PC-9 (cell line): ENCODE results near the gene PANX1.

Experiments
- EZH2 ChIP-seq: fragments of 200-600 bp; sonication (generic); IDR thresholded peaks from 2 replicates; pipeline ENCODE4 v1.8.0; 2017; ENCODE audit warnings: antibody characterized with exemption, low read depth
- TF ChIP-seq, protein P1 (sequence below): fragments of 200-600 bp; sonication (generic); conservative IDR thresholded peaks from 2 replicates; pipeline ENCODE4 v1.6.1; 2017; ENCODE audit warnings: mixed run types, antibody characterized with exemption, mild to moderate bottlenecking, moderate library complexity

DNA sequence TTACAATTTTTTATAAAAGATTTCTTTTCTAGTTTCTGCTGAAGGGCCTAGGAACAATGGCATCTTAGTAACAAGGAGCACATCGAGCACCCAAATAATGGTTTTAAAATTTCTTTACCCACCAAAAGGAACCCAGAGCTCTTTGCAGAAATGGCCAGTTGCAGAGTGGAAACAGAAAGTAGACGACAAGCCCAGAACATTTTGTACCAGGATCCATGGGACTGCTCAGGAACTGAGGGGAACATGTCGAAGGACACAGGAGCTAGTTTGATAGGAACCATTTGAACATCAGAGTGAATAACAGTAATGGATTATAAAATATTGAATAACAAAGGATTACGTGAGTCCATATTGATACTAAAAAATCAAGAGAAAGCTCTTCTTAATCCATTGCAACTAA, 17.3 kb downstream of the PANX1 start:
- TF ChIP-seq, protein P1, sequence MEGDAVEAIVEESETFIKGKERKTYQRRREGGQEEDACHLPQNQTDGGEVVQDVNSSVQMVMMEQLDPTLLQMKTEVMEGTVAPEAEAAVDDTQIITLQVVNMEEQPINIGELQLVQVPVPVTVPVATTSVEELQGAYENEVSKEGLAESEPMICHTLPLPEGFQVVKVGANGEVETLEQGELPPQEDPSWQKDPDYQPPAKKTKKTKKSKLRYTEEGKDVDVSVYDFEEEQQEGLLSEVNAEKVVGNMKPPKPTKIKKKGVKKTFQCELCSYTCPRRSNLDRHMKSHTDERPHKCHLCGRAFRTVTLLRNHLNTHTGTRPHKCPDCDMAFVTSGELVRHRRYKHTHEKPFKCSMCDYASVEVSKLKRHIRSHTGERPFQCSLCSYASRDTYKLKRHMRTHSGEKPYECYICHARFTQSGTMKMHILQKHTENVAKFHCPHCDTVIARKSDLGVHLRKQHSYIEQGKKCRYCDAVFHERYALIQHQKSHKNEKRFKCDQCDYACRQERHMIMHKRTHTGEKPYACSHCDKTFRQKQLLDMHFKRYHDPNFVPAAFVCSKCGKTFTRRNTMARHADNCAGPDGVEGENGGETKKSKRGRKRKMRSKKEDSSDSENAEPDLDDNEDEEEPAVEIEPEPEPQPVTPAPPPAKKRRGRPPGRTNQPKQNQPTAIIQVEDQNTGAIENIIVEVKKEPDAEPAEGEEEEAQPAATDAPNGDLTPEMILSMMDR, result no peak
- TF ChIP-seq EZH2, result no peak
